ENCODE results near the gene MIA3. TPM values are rescaled to one million over a fixed set of nuclear protein-coding genes. Genes with fewer than 3 reads are reported as not detected.

MIA3 gene
- total and polyA plus RNA-seq, 8 donors: 26.9 to 59.7 (median 45.7) TPM

GRCh38 chr1:222702210-222702609 lies 84.3 kb downstream of the MIA3 start:
- Histone ChIP-seq H3K9me3 (no peaks in the 10 kb centered on the region), H3K36me3 (no peaks in the 10 kb centered on the region), H3K27me3 (no peaks in the 10 kb centered on the region), H3K4me3 (no peak overlapping the region), H3K4me1 (peaks cover 6 to 13% (median 6%) of the 10 kb centered on the region in 3 donors), H3K27ac (no peak overlapping the region)
- ATAC-seq: peak in 2 of 4 donors; percentile 37 to 54
- no peak for FAIRE-seq
- intact Hi-C loops (cut with DNase I): no loop called here
- TF ChIP-seq CTCF (IDR thresholded peaks at IDR 0.05): no peak
- 45 to 51% methylated on average over 4 of the region's 4 CpGs for WGBS, 2 donors
- DNase-seq: no peak

- FAIRE-seq (no peak), ATAC-seq (no peak), DNase-seq (no peak)
- no peak for TF ChIP-seq CTCF (IDR thresholded peaks at IDR 0.05)
- Histone ChIP-seq H3K27me3 (no peaks in the 10 kb centered on the region), H3K36me3 (no peaks in the 10 kb centered on the region), H3K9me3 (no peaks in the 10 kb centered on the region), H3K4me1 (peaks cover 6 to 13% (median 6%) of the 10 kb centered on the region in 3 donors), H3K27ac (no peak overlapping the region), H3K4me3 (no peak overlapping the region)
- intact Hi-C loops (cut with DNase I): no loop called here
- WGBS, 2 donors: 92 to 93% methylated on average over 1 of the region's 1 CpG
Measured at GRCh38 chr1:222704260-222704659, 86.4 kb downstream of the MIA3 start.

- H3K4me3 ChIP-seq: no peak overlapping the region
- H3K27me3 ChIP-seq: no peaks in the 10 kb centered on the region
- H3K9me3 ChIP-seq: no peaks in the 10 kb centered on the region
- intact Hi-C loops (cut with DNase I): no loop called here
- DNase-seq: no peak
- no peak for FAIRE-seq
- ATAC-seq: no peak
- TF ChIP-seq CTCF (IDR thresholded peaks at IDR 0.05): no peak
- 72 to 73% methylated on average over 4 of the region's 4 CpGs for WGBS, 2 donors
- H3K27ac ChIP-seq: no peak overlapping the region
- H3K4me1 ChIP-seq: peaks cover 13 to 16% (median 16%) of the 10 kb centered on the region in 3 donors
- no peaks in the 10 kb centered on the region for H3K36me3 ChIP-seq
Measured at GRCh38 chr1:222706815-222707214, 88.9 kb downstream of the MIA3 start.

- WGBS, 2 donors: 78 to 87% methylated on average over 5 of the region's 5 CpGs
- Histone ChIP-seq H3K36me3 (no peaks in the 10 kb centered on the region), H3K27ac (no peak overlapping the region), H3K4me3 (no peak overlapping the region), H3K9me3 (no peaks in the 10 kb centered on the region), H3K27me3 (no peaks in the 10 kb centered on the region), H3K4me1 (peaks cover 0 to 10% (median 10%) of the 10 kb centered on the region in 3 donors)
- intact Hi-C loops (cut with DNase I): no loop called here
- FAIRE-seq (no peak), ATAC-seq (no peak), DNase-seq (no peak)
- TF ChIP-seq CTCF (IDR thresholded peaks at IDR 0.05): no peak
Measured at GRCh38 chr1:222709700-222710153, 91.8 kb downstream of the MIA3 start.

GRCh38 chr1:222711319-222712252 lies 93.7 kb downstream of the MIA3 start:
- FAIRE-seq (no peak), ATAC-seq (peak; percentile 40 to 45 (median 42)), DNase-seq (peak; percentile 39 to 80 (median 58))
- no peaks in the 10 kb centered on the region for H3K27me3 ChIP-seq
- intact Hi-C loops (cut with DNase I): no loop called here
- H3K4me3 ChIP-seq: peak overlapping the region; percentile 55 to 76 (median 68)
- no peaks in the 10 kb centered on the region for H3K9me3 ChIP-seq
- 0 to 1% methylated on average over 41 to 42 of the region's 42 CpGs for WGBS, 2 donors
- H3K36me3 ChIP-seq: no peaks in the 10 kb centered on the region
- no peak for TF ChIP-seq CTCF (IDR thresholded peaks at IDR 0.05)
- H3K4me1 ChIP-seq: peaks cover 0 to 10% (median 10%) of the 10 kb centered on the region in 3 donors
- H3K27ac ChIP-seq: peak overlapping the region; percentile 94 to 99 (median 98)

All from pancreas (tissue), 10 donors.